Testis (tissue), 3 donors: ENCODE data around the gene SMAP2. TPM values are rescaled to one million over a fixed set of nuclear protein-coding genes. Genes with fewer than 3 reads are reported as not detected.

Source experiments
- DNase-seq: peaks from one replicate; pipeline ENCODE4 v3.0.0-alpha.2; 2019
- H3K27ac ChIP-seq, 2 donors: fragments of 200-600 bp; sonication (generic); one replicate each; pipeline ENCODE4 v1.5.1; 2019
- H3K27me3 ChIP-seq: fragments of 200-600 bp; sonication (generic); one replicate; pipeline ENCODE4 v1.5.1; 2019
- H3K36me3 ChIP-seq: fragments of 200-600 bp; sonication (generic); one replicate; pipeline ENCODE4 v1.5.1; 2017; ENCODE audit warnings: low read depth; ENCODE audit errors: missing control alignments
- H3K4me1 ChIP-seq: fragments of 200-600 bp; sonication (generic); one replicate; pipeline ENCODE4 v1.5.1; 2019
- H3K4me3 ChIP-seq, 2 donors: fragments of 200-600 bp; sonication (generic); one replicate each; pipeline ENCODE4 v1.5.1; 2017 to 2019
- H3K9me3 ChIP-seq: fragments of 200-600 bp; sonication (generic); one replicate; pipeline ENCODE4 v1.5.1; 2017
- CTCF ChIP-seq, 3 experiments: fragments of 450-650 bp in 2 of 3; fragments of 200-600 bp in 1 of 3; sonication (generic) in 1 of 3; IDR thresholded peaks; one replicate each; pipeline ENCODE4 v1.5.1; 2016 to 2019; ENCODE audit warnings: antibody characterized with exemption in 3 of 3, mild to moderate bottlenecking in 2 of 3, moderate library complexity in 1 of 3
- POLR2A ChIP-seq: fragments of 450-650 bp; IDR thresholded peaks from one replicate; pipeline ENCODE4 v1.6.1; 2017; ENCODE audit warnings: antibody characterized with exemption, mild to moderate bottlenecking, moderate library complexity
- WGBS, 2 donors: methylation state at CpG; one replicate each; pipeline ENCODE4 v1.1.5; 2018; 5-methylcytosine and 5-hydroxymethylcytosine counted together
- intact Hi-C: fragments of 100-400 bp; cut with DNase I; formaldehyde crosslinking; loops from one replicate; pipeline ENCODE4 v1.15.1; 2023; ENCODE audit warnings: low total_unique reads
- polyA plus RNA-seq: library from polyadenylated mRNA; stranded (reverse); fragments of 350-450 nt; fragmentation: Illumina TruSeq; extraction: RNeasy Lipid Tissue Mini Kit (QIAGEN cat#74804); gene quantifications from one replicate; pipeline ENCODE4 v1.2.3, GENCODE V29; 2014; ENCODE audit warnings: low read depth, low replicate concordance; ENCODE audit not compliant: insufficient read depth
- total RNA-seq, 2 donors: library from RNA; depleted of rRNA; stranded (reverse); fragments of >200 nt; gene quantifications; one replicate each; pipeline ENCODE4 v1.2.3, GENCODE V29; 2016

The SMAP2 gene
- total and polyA plus RNA-seq, 3 donors from 2014 or later: 23.0 to 44.3 (median 27.1) TPM

DNA sequence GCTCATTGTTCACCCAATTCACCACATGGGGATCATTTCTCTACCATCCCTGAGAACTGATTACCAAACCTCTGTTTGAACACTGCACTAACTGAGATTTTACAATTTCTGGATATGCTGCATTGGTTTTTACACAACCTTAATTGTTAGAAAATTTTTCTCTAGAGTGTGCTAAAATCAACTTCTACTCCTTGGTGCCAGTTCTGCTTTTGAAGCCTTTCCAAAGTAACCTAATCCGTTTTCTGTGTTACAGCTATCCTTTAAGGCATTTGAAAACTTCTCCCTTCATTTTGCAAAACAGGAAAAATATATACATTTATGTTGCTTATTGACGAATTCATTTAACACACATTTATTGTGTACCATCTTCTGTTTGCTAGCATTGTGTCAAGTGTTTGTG is 23.7 kb downstream of the SMAP2 start:
- no peaks in the 10 kb centered on the region for H3K36me3 ChIP-seq
- WGBS, 2 donors: 91 to 94% methylated on average over 2 of the region's 2 CpGs
- H3K4me3 ChIP-seq: no peak overlapping the region
- no peaks in the 10 kb centered on the region for H3K9me3 ChIP-seq
- intact Hi-C loops: no loop called here
- H3K27ac ChIP-seq: no peak overlapping the region
- H3K4me1 ChIP-seq: no peaks in the 10 kb centered on the region
- TF ChIP-seq CTCF (IDR thresholded peaks at IDR 0.05) (no peak), POLR2A (no peak)
- DNase-seq: no peak
- H3K27me3 ChIP-seq: no peaks in the 10 kb centered on the region

DNA sequence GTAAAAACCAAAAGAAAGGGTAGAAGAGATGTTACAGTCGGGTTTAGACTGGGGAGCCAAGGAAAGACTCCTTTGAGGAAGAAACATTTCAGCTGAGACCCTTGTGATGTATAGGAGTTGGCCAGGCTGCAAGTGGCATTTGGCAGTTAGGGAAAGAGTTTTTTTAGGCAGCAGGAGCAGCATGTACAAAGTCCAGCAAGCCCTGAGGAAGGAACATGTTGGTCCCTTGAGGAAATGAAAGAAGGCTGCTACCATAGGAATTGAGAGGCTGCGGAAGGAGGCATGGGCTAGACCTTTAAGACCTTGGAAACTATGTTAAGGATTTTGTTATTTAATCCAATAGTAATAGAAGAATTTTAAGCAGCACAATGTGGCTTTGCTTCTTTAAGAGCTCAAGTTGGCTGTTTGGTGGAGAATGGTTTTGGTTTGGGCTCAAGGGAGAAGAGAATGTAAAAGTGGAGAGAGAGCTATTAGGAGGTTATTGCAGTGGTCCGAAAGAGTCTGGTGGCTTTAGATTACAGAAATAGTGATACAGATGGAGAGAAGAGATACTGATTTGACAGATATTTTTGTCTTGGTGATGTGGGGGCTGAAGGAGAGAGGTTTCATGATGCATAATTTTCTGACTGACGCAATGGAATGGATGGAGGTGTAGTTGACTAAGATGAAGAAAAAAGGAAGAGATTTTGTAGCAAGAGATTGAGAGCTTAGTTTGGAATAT is 26.6 kb downstream of the SMAP2 start:
- H3K4me3 ChIP-seq: no peak overlapping the region
- H3K27me3 ChIP-seq: no peaks in the 10 kb centered on the region
- intact Hi-C loops: loop anchor here (5.0 to 10.0 kb wide), 2 partner anchors 55 to 253 kb away; no protein-coding TSS in a partner anchor
- 61 to 72% methylated on average over 4 of the region's 4 CpGs for WGBS, 2 donors
- no peaks in the 10 kb centered on the region for H3K9me3 ChIP-seq
- no peak for DNase-seq
- no peaks in the 10 kb centered on the region for H3K4me1 ChIP-seq
- H3K27ac ChIP-seq: no peak overlapping the region
- no peaks in the 10 kb centered on the region for H3K36me3 ChIP-seq
- no peak for TF ChIP-seq CTCF (IDR thresholded peaks at IDR 0.05)
- no peak for TF ChIP-seq POLR2A

- H3K36me3 ChIP-seq: no peaks in the 10 kb centered on the region
- intact Hi-C loops: loop anchor here (5.0 to 10.0 kb wide), 2 partner anchors 57 to 254 kb away; no protein-coding TSS in a partner anchor
- 81 to 82% methylated on average over 7 of the region's 7 CpGs for WGBS, 2 donors
- H3K4me3 ChIP-seq: no peak overlapping the region
- H3K9me3 ChIP-seq: no peaks in the 10 kb centered on the region
- TF ChIP-seq CTCF (IDR thresholded peaks at IDR 0.05) (no peak), POLR2A (no peak)
- H3K27ac ChIP-seq: no peak overlapping the region
- H3K4me1 ChIP-seq: no peaks in the 10 kb centered on the region
- no peak for DNase-seq
- H3K27me3 ChIP-seq: no peaks in the 10 kb centered on the region
Measured at GRCh38 chr1:40401473-40402201, 28.1 kb downstream of the SMAP2 start.

DNA sequence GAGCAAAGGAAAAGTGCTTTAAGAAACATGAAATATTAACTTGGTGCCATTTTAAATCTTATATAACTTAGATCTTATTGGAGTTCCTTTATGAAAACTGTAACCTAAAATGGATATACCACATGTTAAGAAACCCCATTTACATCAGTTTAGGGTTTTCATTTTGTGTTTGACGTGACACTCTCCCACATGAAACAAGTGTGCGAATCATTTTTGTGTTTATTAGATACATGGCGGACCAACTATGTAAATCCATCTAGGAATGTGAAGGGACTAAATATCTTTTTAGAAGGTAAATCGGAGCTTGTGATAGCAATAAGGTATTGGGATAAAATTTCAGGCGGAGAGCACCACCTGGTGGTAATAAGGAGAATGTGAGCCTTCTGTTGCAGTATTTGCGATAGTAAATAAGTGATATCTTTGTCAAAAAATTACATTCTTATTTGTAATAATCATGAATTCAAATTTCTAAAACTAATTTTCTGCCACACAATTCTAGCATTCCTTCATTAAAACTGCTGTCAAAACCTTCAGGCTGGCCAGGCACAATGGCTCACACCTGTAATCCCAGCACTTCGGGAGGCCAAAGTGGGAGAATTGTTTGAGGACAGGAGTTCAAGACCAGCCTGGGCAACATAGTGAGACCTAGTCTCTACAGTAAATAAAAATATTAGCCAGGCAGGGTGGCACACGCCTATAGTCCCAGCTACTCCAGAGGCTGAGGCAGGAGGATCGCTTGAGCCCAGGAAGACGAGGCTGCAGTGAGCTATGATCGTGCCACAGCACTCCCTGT is 31.3 kb downstream of the SMAP2 start:
- Histone ChIP-seq H3K27me3 (no peaks in the 10 kb centered on the region), H3K9me3 (no peaks in the 10 kb centered on the region), H3K4me3 (no peak overlapping the region), H3K4me1 (no peaks in the 10 kb centered on the region), H3K27ac (no peak overlapping the region), H3K36me3 (no peaks in the 10 kb centered on the region)
- 58% methylated on average over 11 of the region's 11 CpGs for WGBS, 2 donors
- intact Hi-C loops: loop anchor here (5.0 to 10.0 kb wide), 2 partner anchors 60 to 258 kb away; no protein-coding TSS in a partner anchor
- no peak for TF ChIP-seq POLR2A
- peak; percentile 79 to 85 (median 80) for TF ChIP-seq CTCF (IDR thresholded peaks at IDR 0.05)
- DNase-seq: no peak
